ENCODE results near the gene CAMTA1. TPM values are rescaled to one million over a fixed set of nuclear protein-coding genes. Genes with fewer than 3 reads are reported as not detected.
A peak's percentile ranks its signal among the peaks of the same experiment; 100 is the strongest.

CAMTA1 gene
- total RNA-seq, 1 experiment from 2014 or later = 85.2 TPM

- TF ChIP-seq CTCF (conservative IDR thresholded peaks at IDR 0.05; ENCODE audit: low read depth, low read length) (no peak), EZH2 (IDR thresholded peaks at IDR 0.05; ENCODE audit: borderline replicate concordance, low read depth, low read length, poor library complexity, severe bottlenecking) (no peak)
- no peak for DNase-seq (ENCODE audit: low spot score)
- Histone ChIP-seq H3K9me3 (ENCODE audit: low read depth, low read length, poor library complexity, severe bottlenecking) (no peaks in the 10 kb centered on the region), H3K27me3 (replicated peaks; ENCODE audit: insufficient read depth, low read depth, low read length, poor library complexity) (no peaks in the 10 kb centered on the region), H3K36me3 (ENCODE audit: insufficient read depth, low read length, poor library complexity, severe bottlenecking) (no peaks in the 10 kb centered on the region), H3K4me1 (ENCODE audit: insufficient read depth, low read length, poor library complexity, severe bottlenecking) (no peaks in the 10 kb centered on the region), H3K4me3 (ENCODE audit: low read depth, low read length, poor library complexity, severe bottlenecking) (no peak overlapping the region), H3K27ac (ENCODE audit: low read depth, low read length, poor library complexity, severe bottlenecking) (no peak overlapping the region)
- ChIA-PET CTCF (no interaction called here), POLR2A (ENCODE audit: low non-redundant PET) (no interaction called here)
- intact Hi-C loops (cut with micrococcal nuclease; ENCODE audit: unreplicated experiment) = no loop called here
- no TSS peak for BruUV-seq (replicated peaks)
These were observed 793.8 kb downstream of the CAMTA1 start for GRCh38 chr1:7579016-7579415.

GRCh38 chr1:7579831-7580804 is 794.9 kb downstream of the CAMTA1 start:
- Histone ChIP-seq H3K27ac (ENCODE audit: low read depth, low read length, poor library complexity, severe bottlenecking) (no peak overlapping the region), H3K9me3 (ENCODE audit: low read depth, low read length, poor library complexity, severe bottlenecking) (no peaks in the 10 kb centered on the region), H3K36me3 (ENCODE audit: insufficient read depth, low read length, poor library complexity, severe bottlenecking) (no peaks in the 10 kb centered on the region), H3K4me3 (ENCODE audit: low read depth, low read length, poor library complexity, severe bottlenecking) (no peak overlapping the region), H3K4me1 (ENCODE audit: insufficient read depth, low read length, poor library complexity, severe bottlenecking) (no peaks in the 10 kb centered on the region), H3K27me3 (replicated peaks; ENCODE audit: insufficient read depth, low read depth, low read length, poor library complexity) (no peaks in the 10 kb centered on the region)
- POLR2A ChIA-PET (ENCODE audit: low non-redundant PET) = no interaction called here
- intact Hi-C loops (cut with micrococcal nuclease; ENCODE audit: unreplicated experiment) = no loop called here
- no peak for DNase-seq (ENCODE audit: low spot score)
- CTCF ChIA-PET = no interaction called here
- no peak for TF ChIP-seq EZH2 (IDR thresholded peaks at IDR 0.05; ENCODE audit: borderline replicate concordance, low read depth, low read length, poor library complexity, severe bottlenecking)
- TF ChIP-seq CTCF (conservative IDR thresholded peaks at IDR 0.05; ENCODE audit: low read depth, low read length) = no peak
- no TSS peak for BruUV-seq (replicated peaks)

- ChIA-PET CTCF (no interaction called here), POLR2A (ENCODE audit: low non-redundant PET) (no interaction called here)
- Histone ChIP-seq H3K4me1 (ENCODE audit: insufficient read depth, low read length, poor library complexity, severe bottlenecking) (no peaks in the 10 kb centered on the region), H3K4me3 (ENCODE audit: low read depth, low read length, poor library complexity, severe bottlenecking) (no peak overlapping the region), H3K9me3 (ENCODE audit: low read depth, low read length, poor library complexity, severe bottlenecking) (no peaks in the 10 kb centered on the region), H3K27me3 (replicated peaks; ENCODE audit: insufficient read depth, low read depth, low read length, poor library complexity) (no peaks in the 10 kb centered on the region), H3K27ac (ENCODE audit: low read depth, low read length, poor library complexity, severe bottlenecking) (no peak overlapping the region), H3K36me3 (ENCODE audit: insufficient read depth, low read length, poor library complexity, severe bottlenecking) (no peaks in the 10 kb centered on the region)
- BruUV-seq (replicated peaks) = no TSS peak
- DNase-seq (ENCODE audit: low spot score) = peak; percentile 37
- no peak for TF ChIP-seq EZH2 (IDR thresholded peaks at IDR 0.05; ENCODE audit: borderline replicate concordance, low read depth, low read length, poor library complexity, severe bottlenecking)
- no peak for TF ChIP-seq CTCF (conservative IDR thresholded peaks at IDR 0.05; ENCODE audit: low read depth, low read length)
- intact Hi-C loops (cut with micrococcal nuclease; ENCODE audit: unreplicated experiment) = no loop called here
These were observed 795.9 kb downstream of the CAMTA1 start for GRCh38 chr1:7580923-7581753.

All from A673 (cell line).